ENCODE data around the gene NAA38.

The NAA38 gene

GRCh38 chr17:7856811-7857712, at the start of gene NAA38:
Gene NAA38, minus strand, starts transcription at chr17:7857559. Its CDS starts 96 bp downstream, at chr17:7857463.
- peak; percentile 91 for DNase-seq

GRCh38 chr17:7903154-7904103, 46.1 kb upstream of the NAA38 start:
- no peak for DNase-seq

GRCh38 chr17:7897773-7898172, 40.4 kb upstream of the NAA38 start:
- no peak for DNase-seq

GRCh38 chr17:7897090-7897489, 39.7 kb upstream of the NAA38 start:
- DNase-seq = no peak

GRCh38 chr17:7894866-7895265, 37.5 kb upstream of the NAA38 start:
- DNase-seq = no peak

GRCh38 chr17:7894226-7894625, 36.9 kb upstream of the NAA38 start:
- DNase-seq = no peak

GRCh38 chr17:7893187-7893880, 36.0 kb upstream of the NAA38 start:
- DNase-seq = no peak

GRCh38 chr17:7889166-7889955, 32.0 kb upstream of the NAA38 start:
- no peak for DNase-seq

- peak; percentile 35 for DNase-seq
Measured at GRCh38 chr17:7888184-7888920, 31.0 kb upstream of the NAA38 start, which contains the start of gene CHD3. Gene CHD3, plus strand, starts transcription at chr17:7888789. Its CDS starts 212 bp downstream, at chr17:7889001.

GRCh38 chr17:7887482-7888183, 30.3 kb upstream of the NAA38 start:
- peak; percentile 80 for DNase-seq

- DNase-seq = no peak
Measured at GRCh38 chr17:7887038-7887481, 29.7 kb upstream of the NAA38 start.

GRCh38 chr17:7886227-7887037, 29.1 kb upstream of the NAA38 start:
- peak; percentile 28 for DNase-seq

GRCh38 chr17:7885367-7886226, 28.2 kb upstream of the NAA38 start:
- no peak for DNase-seq

- peak; percentile 33 for DNase-seq
Measured at GRCh38 chr17:7884581-7885366, 27.4 kb upstream of the NAA38 start.

- DNase-seq = no peak
Measured at GRCh38 chr17:7883781-7884386, 26.5 kb upstream of the NAA38 start.

GRCh38 chr17:7882629-7883028, 25.3 kb upstream of the NAA38 start:
- no peak for DNase-seq

- DNase-seq = no peak
Measured at GRCh38 chr17:7882068-7882467, 24.7 kb upstream of the NAA38 start.
